Calu3 (cell line): ENCODE measurements around the gene OR2AG2. TPM values are rescaled to one million over a fixed set of nuclear protein-coding genes. Genes with fewer than 3 reads are reported as not detected.

Experiments
- BruUV-seq: library from RNA; stranded (reverse); fragments of 400-500 nt; replicated peaks from 2 replicates; lab custom pipeline; 2021; lab: Mats Ljungman, UMichigan
- CTCF ChIA-PET: fragments of 300-600 bp; sonication (Branson Sonifier 250); formaldehyde crosslinking; loops from one replicate; lab custom pipeline; 2022; ENCODE audit warnings: antibody characterized with exemption; lab: Charles Lee
- DNase-seq: peaks from one replicate; pipeline ENCODE4 v3.0.0; 2022
- H3K27ac Mint-ChIP-seq: one replicate; pipeline ENCODE4 v1.8.0; 2022; ENCODE audit warnings: mixed read lengths; ENCODE audit not compliant: unreplicated experiment
- H3K27me3 Mint-ChIP-seq: one replicate; pipeline ENCODE4 v1.8.0; 2022; ENCODE audit warnings: mixed read lengths; ENCODE audit not compliant: unreplicated experiment
- H3K36me3 Mint-ChIP-seq: one replicate; pipeline ENCODE4 v1.8.0; 2022; ENCODE audit warnings: mild to moderate bottlenecking, moderate library complexity, mixed read lengths; ENCODE audit not compliant: insufficient read depth, unreplicated experiment
- H3K4me1 Mint-ChIP-seq: one replicate; pipeline ENCODE4 v1.8.0; 2022; ENCODE audit warnings: mild to moderate bottlenecking, low read depth, mixed read lengths; ENCODE audit not compliant: unreplicated experiment
- H3K4me3 Mint-ChIP-seq: one replicate; pipeline ENCODE4 v1.8.0; 2022; ENCODE audit warnings: mild to moderate bottlenecking, low read depth, moderate library complexity, mixed read lengths; ENCODE audit not compliant: unreplicated experiment
- H3K9me3 Mint-ChIP-seq: one replicate; pipeline ENCODE4 v1.8.0; 2022; ENCODE audit warnings: low read depth, mixed read lengths; ENCODE audit not compliant: unreplicated experiment
- CTCF ChIP-seq: fragments of 200-600 bp; IDR thresholded peaks from one replicate; pipeline ENCODE4 v1.8.0; 2022; ENCODE audit warnings: antibody characterized with exemption; ENCODE audit not compliant: unreplicated experiment
- intact Hi-C: fragments of 100-400 bp; cut with micrococcal nuclease; formaldehyde crosslinking; loops from one replicate; pipeline ENCODE4 v1.10.0; 2022; ENCODE audit not compliant: unreplicated experiment
- total RNA-seq: library from RNA; stranded (reverse); gene quantifications from 2 replicates; pipeline ENCODE4 v1.2.3, GENCODE V29; 2022

OR2AG2 gene
- total RNA-seq, 1 experiment from 2014 or later = not detected

GRCh38 chr11:6724013-6724412 lies 47.8 kb downstream of the OR2AG2 start:
- peaks cover 94% of the 10 kb centered on the region for H3K27me3 Mint-ChIP-seq
- H3K4me1 Mint-ChIP-seq = no peaks in the 10 kb centered on the region
- no peak for DNase-seq
- no TSS peak for BruUV-seq
- no peak overlapping the region for H3K4me3 Mint-ChIP-seq
- CTCF ChIA-PET = no interaction called here
- no peak for TF ChIP-seq CTCF
- peaks cover 9% of the 10 kb centered on the region for H3K36me3 Mint-ChIP-seq
- intact Hi-C loops = no loop called here
- no peak overlapping the region for H3K27ac Mint-ChIP-seq
- H3K9me3 Mint-ChIP-seq = no peaks in the 10 kb centered on the region

- Mint-ChIP-seq H3K36me3 (peaks cover 5% of the 10 kb centered on the region), H3K4me3 (no peak overlapping the region), H3K27ac (no peak overlapping the region), H3K4me1 (no peaks in the 10 kb centered on the region), H3K27me3 (peaks cover 94% of the 10 kb centered on the region), H3K9me3 (no peaks in the 10 kb centered on the region)
- intact Hi-C loops = no loop called here
- no peak for DNase-seq
- CTCF ChIA-PET = no interaction called here
- no peak for TF ChIP-seq CTCF
- BruUV-seq = no TSS peak
These were observed 50.4 kb downstream of the OR2AG2 start for GRCh38 chr11:6721343-6721742.

GRCh38 chr11:6719576-6719975 lies 52.2 kb downstream of the OR2AG2 start:
- no peak for DNase-seq
- H3K27me3 Mint-ChIP-seq = peaks cover 92% of the 10 kb centered on the region
- H3K27ac Mint-ChIP-seq = no peak overlapping the region
- intact Hi-C loops = no loop called here
- CTCF ChIA-PET = no interaction called here
- no peaks in the 10 kb centered on the region for H3K9me3 Mint-ChIP-seq
- no peak for TF ChIP-seq CTCF
- H3K4me1 Mint-ChIP-seq = no peaks in the 10 kb centered on the region
- no peak overlapping the region for H3K4me3 Mint-ChIP-seq
- peaks cover 5% of the 10 kb centered on the region for H3K36me3 Mint-ChIP-seq
- no TSS peak for BruUV-seq

- Mint-ChIP-seq H3K36me3 (peaks cover 5% of the 10 kb centered on the region), H3K9me3 (no peaks in the 10 kb centered on the region), H3K27ac (no peak overlapping the region), H3K27me3 (peaks cover 73% of the 10 kb centered on the region), H3K4me1 (no peaks in the 10 kb centered on the region), H3K4me3 (no peak overlapping the region)
- CTCF ChIA-PET = no interaction called here
- no peak for DNase-seq
- no TSS peak for BruUV-seq
- intact Hi-C loops = no loop called here
- no peak for TF ChIP-seq CTCF
These were observed 54.4 kb downstream of the OR2AG2 start for GRCh38 chr11:6717426-6717825.

Other genes starting within 250 kb of the OR2AG2 start
- 17.4 and 22.8 TPM in 2 replicates for gene RRP8, start 168.4 kb downstream of the OR2AG2 start, total RNA-seq
- 85.7 and 87.0 TPM in 2 replicates for gene ILK, start 168.2 kb downstream of the OR2AG2 start, total RNA-seq
- 175 and 187 TPM in 2 replicates for gene TAF10, start 159.8 kb downstream of the OR2AG2 start, total RNA-seq
- 70.6 and 71.5 TPM in 2 replicates for gene TPP1, start 152.6 kb downstream of the OR2AG2 start, total RNA-seq
- 0.02 TPM in 1 of 2 replicates, not detected in the other for gene DCHS1, start 116.2 kb downstream of the OR2AG2 start, total RNA-seq
- gene MRPL17, start 88.6 kb downstream of the OR2AG2 start, total RNA-seq = 78.2 and 84.0 TPM in 2 replicates
- not detected in 2 replicates for gene OR2AG1, start 11.0 kb upstream of the OR2AG2 start, total RNA-seq
- 0.09 TPM in 1 of 2 replicates, not detected in the other for gene OR6A2, start 27.7 kb upstream of the OR2AG2 start, total RNA-seq
- gene OR10A5, start 73.7 kb upstream of the OR2AG2 start, total RNA-seq = not detected in 2 replicates
- gene OR10A2, start 91.1 kb upstream of the OR2AG2 start, total RNA-seq = not detected in 2 replicates
- not detected in 2 replicates for gene OR10A4, start 104.6 kb upstream of the OR2AG2 start, total RNA-seq
- not detected in 2 replicates for gene OR2D2, start 120.5 kb upstream of the OR2AG2 start, total RNA-seq
- not detected in 2 replicates for gene OR2D3, start 149.0 kb upstream of the OR2AG2 start, total RNA-seq
- 1.2 and 1.6 TPM in 2 replicates for gene ZNF215, start 154.4 kb upstream of the OR2AG2 start, total RNA-seq
- gene ZNF214, start 248.4 kb upstream of the OR2AG2 start, total RNA-seq = 3.0 and 3.1 TPM in 2 replicates
- not detected in 2 replicates for gene NLRP14, start 248.5 kb upstream of the OR2AG2 start, total RNA-seq